ENCODE results near the gene BOK. TPM values are rescaled to one million over a fixed set of nuclear protein-coding genes. Genes with fewer than 3 reads are reported as not detected.

The BOK gene
- total and polyA plus RNA-seq, 4 donors: 11.3 to 82.1 (median 44.0) TPM

DNA sequence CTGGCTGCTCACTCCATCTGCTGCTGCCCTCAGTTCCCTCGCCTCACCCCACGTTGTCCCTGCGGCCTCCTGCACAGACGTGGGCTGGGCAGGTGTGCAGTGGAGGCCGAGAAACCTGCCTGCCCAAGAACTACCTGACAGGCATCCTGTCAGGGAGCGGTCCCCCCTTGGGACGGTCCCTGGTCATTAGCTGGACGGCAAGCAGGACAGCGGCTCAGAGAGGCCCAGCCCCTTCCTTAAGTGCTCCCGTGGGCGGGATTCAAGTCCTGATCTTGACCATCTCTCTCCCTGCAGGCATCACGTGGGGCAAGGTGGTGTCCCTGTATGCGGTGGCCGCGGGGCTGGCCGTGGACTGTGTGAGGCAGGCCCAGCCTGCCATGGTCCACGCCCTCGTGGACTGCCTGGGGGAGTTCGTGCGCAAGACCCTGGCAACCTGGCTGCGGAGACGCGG, 11.3 kb downstream of the BOK start:
- 97% methylated on average over 23 of the region's 23 CpGs for WGBS
- Histone ChIP-seq H3K9ac (ENCODE audit: low read depth in 1 of 2, low read length in 2 of 2) (no peak overlapping the region), H3K4me3 (ENCODE audit: low read depth in 1 of 3, low read length in 3 of 3) (no peak overlapping the region), H3K9me3 (ENCODE audit: control insufficient read depth in 4 of 4, low read length in 3 of 4) (no peaks in the 10 kb centered on the region), H3K4me1 (ENCODE audit: control insufficient read depth in 4 of 4, insufficient read depth in 4 of 4, low read length in 3 of 4) (no peaks in the 10 kb centered on the region), H3K27me3 (ENCODE audit: control insufficient read depth in 4 of 4, insufficient read depth in 4 of 4, low read length in 3 of 4) (no peaks in the 10 kb centered on the region), H3K27ac (ENCODE audit: low read depth in 1 of 2, low read length in 2 of 2) (no peak overlapping the region), H3K36me3 (ENCODE audit: control insufficient read depth in 4 of 4, insufficient read depth in 3 of 4, low read depth in 1 of 4, low read length in 3 of 4) (peaks cover 11 to 27% (median 15%) of the 10 kb centered on the region in 4 donors)
- DNase-seq (ENCODE audit: low spot score): no peak
- TF ChIP-seq, protein P1, sequence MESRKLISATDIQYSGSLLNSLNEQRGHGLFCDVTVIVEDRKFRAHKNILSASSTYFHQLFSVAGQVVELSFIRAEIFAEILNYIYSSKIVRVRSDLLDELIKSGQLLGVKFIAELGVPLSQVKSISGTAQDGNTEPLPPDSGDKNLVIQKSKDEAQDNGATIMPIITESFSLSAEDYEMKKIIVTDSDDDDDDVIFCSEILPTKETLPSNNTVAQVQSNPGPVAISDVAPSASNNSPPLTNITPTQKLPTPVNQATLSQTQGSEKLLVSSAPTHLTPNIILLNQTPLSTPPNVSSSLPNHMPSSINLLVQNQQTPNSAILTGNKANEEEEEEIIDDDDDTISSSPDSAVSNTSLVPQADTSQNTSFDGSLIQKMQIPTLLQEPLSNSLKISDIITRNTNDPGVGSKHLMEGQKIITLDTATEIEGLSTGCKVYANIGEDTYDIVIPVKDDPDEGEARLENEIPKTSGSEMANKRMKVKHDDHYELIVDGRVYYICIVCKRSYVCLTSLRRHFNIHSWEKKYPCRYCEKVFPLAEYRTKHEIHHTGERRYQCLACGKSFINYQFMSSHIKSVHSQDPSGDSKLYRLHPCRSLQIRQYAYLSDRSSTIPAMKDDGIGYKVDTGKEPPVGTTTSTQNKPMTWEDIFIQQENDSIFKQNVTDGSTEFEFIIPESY (IDR thresholded peaks at IDR 0.05): no peak
- TF ChIP-seq HNF4G (IDR thresholded peaks at IDR 0.05): no peak
- TF ChIP-seq RXRA (IDR thresholded peaks at IDR 0.05): no peak
- TF ChIP-seq GABPA (IDR thresholded peaks at IDR 0.05 in 1 of 2, conservative IDR thresholded peaks at IDR 0.05 in 1 of 2): no peak
- TF ChIP-seq RAD21 (IDR thresholded peaks at IDR 0.05): no peak
- TF ChIP-seq, protein P2, sequence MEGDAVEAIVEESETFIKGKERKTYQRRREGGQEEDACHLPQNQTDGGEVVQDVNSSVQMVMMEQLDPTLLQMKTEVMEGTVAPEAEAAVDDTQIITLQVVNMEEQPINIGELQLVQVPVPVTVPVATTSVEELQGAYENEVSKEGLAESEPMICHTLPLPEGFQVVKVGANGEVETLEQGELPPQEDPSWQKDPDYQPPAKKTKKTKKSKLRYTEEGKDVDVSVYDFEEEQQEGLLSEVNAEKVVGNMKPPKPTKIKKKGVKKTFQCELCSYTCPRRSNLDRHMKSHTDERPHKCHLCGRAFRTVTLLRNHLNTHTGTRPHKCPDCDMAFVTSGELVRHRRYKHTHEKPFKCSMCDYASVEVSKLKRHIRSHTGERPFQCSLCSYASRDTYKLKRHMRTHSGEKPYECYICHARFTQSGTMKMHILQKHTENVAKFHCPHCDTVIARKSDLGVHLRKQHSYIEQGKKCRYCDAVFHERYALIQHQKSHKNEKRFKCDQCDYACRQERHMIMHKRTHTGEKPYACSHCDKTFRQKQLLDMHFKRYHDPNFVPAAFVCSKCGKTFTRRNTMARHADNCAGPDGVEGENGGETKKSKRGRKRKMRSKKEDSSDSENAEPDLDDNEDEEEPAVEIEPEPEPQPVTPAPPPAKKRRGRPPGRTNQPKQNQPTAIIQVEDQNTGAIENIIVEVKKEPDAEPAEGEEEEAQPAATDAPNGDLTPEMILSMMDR (IDR thresholded peaks at IDR 0.05; ENCODE audit: low read depth, low read length, missing input control): no peak
- no peak for TF ChIP-seq FOXA2 (IDR thresholded peaks at IDR 0.05)
- no peak for TF ChIP-seq YY1 (IDR thresholded peaks at IDR 0.05)
- TF ChIP-seq JUND (IDR thresholded peaks at IDR 0.05): no peak
- TF ChIP-seq FOXA1 (IDR thresholded peaks at IDR 0.05): no peak
- TF ChIP-seq TAF1 (conservative IDR thresholded peaks at IDR 0.05): no peak
- TF ChIP-seq HNF4A (conservative IDR thresholded peaks at IDR 0.05): no peak
- TF ChIP-seq, protein P3, sequence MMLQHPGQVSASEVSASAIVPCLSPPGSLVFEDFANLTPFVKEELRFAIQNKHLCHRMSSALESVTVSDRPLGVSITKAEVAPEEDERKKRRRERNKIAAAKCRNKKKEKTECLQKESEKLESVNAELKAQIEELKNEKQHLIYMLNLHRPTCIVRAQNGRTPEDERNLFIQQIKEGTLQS (IDR thresholded peaks at IDR 0.05): no peak
- TF ChIP-seq, protein P4, sequence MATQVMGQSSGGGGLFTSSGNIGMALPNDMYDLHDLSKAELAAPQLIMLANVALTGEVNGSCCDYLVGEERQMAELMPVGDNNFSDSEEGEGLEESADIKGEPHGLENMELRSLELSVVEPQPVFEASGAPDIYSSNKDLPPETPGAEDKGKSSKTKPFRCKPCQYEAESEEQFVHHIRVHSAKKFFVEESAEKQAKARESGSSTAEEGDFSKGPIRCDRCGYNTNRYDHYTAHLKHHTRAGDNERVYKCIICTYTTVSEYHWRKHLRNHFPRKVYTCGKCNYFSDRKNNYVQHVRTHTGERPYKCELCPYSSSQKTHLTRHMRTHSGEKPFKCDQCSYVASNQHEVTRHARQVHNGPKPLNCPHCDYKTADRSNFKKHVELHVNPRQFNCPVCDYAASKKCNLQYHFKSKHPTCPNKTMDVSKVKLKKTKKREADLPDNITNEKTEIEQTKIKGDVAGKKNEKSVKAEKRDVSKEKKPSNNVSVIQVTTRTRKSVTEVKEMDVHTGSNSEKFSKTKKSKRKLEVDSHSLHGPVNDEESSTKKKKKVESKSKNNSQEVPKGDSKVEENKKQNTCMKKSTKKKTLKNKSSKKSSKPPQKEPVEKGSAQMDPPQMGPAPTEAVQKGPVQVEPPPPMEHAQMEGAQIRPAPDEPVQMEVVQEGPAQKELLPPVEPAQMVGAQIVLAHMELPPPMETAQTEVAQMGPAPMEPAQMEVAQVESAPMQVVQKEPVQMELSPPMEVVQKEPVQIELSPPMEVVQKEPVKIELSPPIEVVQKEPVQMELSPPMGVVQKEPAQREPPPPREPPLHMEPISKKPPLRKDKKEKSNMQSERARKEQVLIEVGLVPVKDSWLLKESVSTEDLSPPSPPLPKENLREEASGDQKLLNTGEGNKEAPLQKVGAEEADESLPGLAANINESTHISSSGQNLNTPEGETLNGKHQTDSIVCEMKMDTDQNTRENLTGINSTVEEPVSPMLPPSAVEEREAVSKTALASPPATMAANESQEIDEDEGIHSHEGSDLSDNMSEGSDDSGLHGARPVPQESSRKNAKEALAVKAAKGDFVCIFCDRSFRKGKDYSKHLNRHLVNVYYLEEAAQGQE (IDR thresholded peaks at IDR 0.05): no peak
- TF ChIP-seq NR2F2 (IDR thresholded peaks at IDR 0.05): no peak
- TF ChIP-seq SP1 (IDR thresholded peaks at IDR 0.05): no peak

GRCh38 chr2:241570961-241571581, 12.5 kb downstream of the BOK start:
- WGBS: 89% methylated on average over 23 of the region's 23 CpGs
- TF ChIP-seq, protein P2 (IDR thresholded peaks at IDR 0.05; ENCODE audit: low read depth, low read length, missing input control): no peak
- TF ChIP-seq NR2F2 (IDR thresholded peaks at IDR 0.05): no peak
- TF ChIP-seq YY1 (IDR thresholded peaks at IDR 0.05): no peak
- TF ChIP-seq, protein P5, sequence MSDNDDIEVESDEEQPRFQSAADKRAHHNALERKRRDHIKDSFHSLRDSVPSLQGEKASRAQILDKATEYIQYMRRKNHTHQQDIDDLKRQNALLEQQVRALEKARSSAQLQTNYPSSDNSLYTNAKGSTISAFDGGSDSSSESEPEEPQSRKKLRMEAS (IDR thresholded peaks at IDR 0.05): no peak
- TF ChIP-seq GABPA (IDR thresholded peaks at IDR 0.05 in 1 of 2, conservative IDR thresholded peaks at IDR 0.05 in 1 of 2): no peak
- TF ChIP-seq TAF1 (conservative IDR thresholded peaks at IDR 0.05): no peak
- TF ChIP-seq RAD21 (IDR thresholded peaks at IDR 0.05): no peak
- TF ChIP-seq SP1 (IDR thresholded peaks at IDR 0.05): no peak
- no peak for TF ChIP-seq HNF4A (conservative IDR thresholded peaks at IDR 0.05)
- no peak for TF ChIP-seq EGR1 (IDR thresholded peaks at IDR 0.05; ENCODE audit: low read depth in 2 of 2)
- TF ChIP-seq FOXA1 (IDR thresholded peaks at IDR 0.05): no peak
- no peak for TF ChIP-seq RXRA (IDR thresholded peaks at IDR 0.05)
- Histone ChIP-seq H3K4me1 (ENCODE audit: control insufficient read depth in 4 of 4, insufficient read depth in 4 of 4, low read length in 3 of 4) (no peaks in the 10 kb centered on the region), H3K9ac (ENCODE audit: low read depth in 1 of 2, low read length in 2 of 2) (no peak overlapping the region), H3K27ac (ENCODE audit: low read depth in 1 of 2, low read length in 2 of 2) (no peak overlapping the region), H3K9me3 (ENCODE audit: control insufficient read depth in 4 of 4, low read length in 3 of 4) (no peaks in the 10 kb centered on the region), H3K27me3 (ENCODE audit: control insufficient read depth in 4 of 4, insufficient read depth in 4 of 4, low read length in 3 of 4) (no peaks in the 10 kb centered on the region), H3K4me3 (ENCODE audit: low read depth in 1 of 3, low read length in 3 of 3) (no peak overlapping the region), H3K36me3 (ENCODE audit: control insufficient read depth in 4 of 4, insufficient read depth in 3 of 4, low read depth in 1 of 4, low read length in 3 of 4) (peaks cover 10 to 27% (median 15%) of the 10 kb centered on the region in 4 donors)
- no peak for DNase-seq (ENCODE audit: low spot score)

All from liver (tissue), 9 donors.